ENCODE results near the gene BABAM2. TPM values are rescaled to one million over a fixed set of nuclear protein-coding genes. Genes with fewer than 3 reads are reported as not detected.

BABAM2 gene
- total RNA-seq, 1 donor from 2014 or later, result 34.6 TPM

- Mint-ChIP-seq H3K36me3 (peaks cover 4% of the 10 kb centered on the region), H3K27ac (no peak overlapping the region), H3K9me3 (no peaks in the 10 kb centered on the region), H3K27me3 (ENCODE audit: insufficient read depth, low read depth) (peaks cover 2% of the 10 kb centered on the region), H3K4me1 (no peaks in the 10 kb centered on the region), H3K4me3 (no peak overlapping the region)
- no peak overlapping the region for H2AFZ ChIP-seq (replicated peaks)
- peaks cover 1% of the 10 kb centered on the region for H3F3A ChIP-seq (ENCODE audit: low read depth)
- H4K20me1 ChIP-seq (ENCODE audit: low read depth), result no peaks in the 10 kb centered on the region
- H3K9ac ChIP-seq, result no peak overlapping the region
- no peak for TF ChIP-seq EZH2 (IDR thresholded peaks at IDR 0.05)
- no peak for TF ChIP-seq CTCF (IDR thresholded peaks at IDR 0.05)
- no peak for TF ChIP-seq EZH2phosphoT487 (IDR thresholded peaks at IDR 0.05)
- no peak overlapping the region for H3K4me3 ChIP-seq
- no peaks in the 10 kb centered on the region for H3K27me3 ChIP-seq
- no peaks in the 10 kb centered on the region for H3K9me3 ChIP-seq (ENCODE audit: low read depth)
- H3K79me2 ChIP-seq (ENCODE audit: low read depth), result no peaks in the 10 kb centered on the region
- H3K4me1 ChIP-seq, result peaks cover 16% of the 10 kb centered on the region
- no peaks in the 10 kb centered on the region for H3K36me3 ChIP-seq
- H3K4me2 ChIP-seq, result no peak overlapping the region
- no peak overlapping the region for H3K27ac ChIP-seq
- no peak for DNase-seq (ENCODE audit: low spot score)
These were observed 378.7 kb downstream of the BABAM2 start for GRCh38 chr2:28269019-28269784.

- no peaks in the 10 kb centered on the region for H3K9me3 ChIP-seq (ENCODE audit: low read depth)
- no peak overlapping the region for H3K27ac Mint-ChIP-seq
- peaks cover 4% of the 10 kb centered on the region for H3K36me3 Mint-ChIP-seq
- H3K27me3 ChIP-seq, result no peaks in the 10 kb centered on the region
- no peaks in the 10 kb centered on the region for H3K27me3 Mint-ChIP-seq (ENCODE audit: insufficient read depth, low read depth)
- no peak overlapping the region for H3K27ac ChIP-seq
- H3K4me2 ChIP-seq, result no peak overlapping the region
- peaks cover 11% of the 10 kb centered on the region for H3K4me1 Mint-ChIP-seq
- no peaks in the 10 kb centered on the region for H3K36me3 ChIP-seq
- no peak overlapping the region for H2AFZ ChIP-seq (replicated peaks)
- DNase-seq (ENCODE audit: low spot score), result no peak
- no peak overlapping the region for H3K4me3 ChIP-seq
- H3K4me3 Mint-ChIP-seq, result no peak overlapping the region
- H3K79me2 ChIP-seq (ENCODE audit: low read depth), result no peaks in the 10 kb centered on the region
- H3K4me1 ChIP-seq, result peaks cover 13% of the 10 kb centered on the region
- no peaks in the 10 kb centered on the region for H3K9me3 Mint-ChIP-seq
- no peaks in the 10 kb centered on the region for H4K20me1 ChIP-seq (ENCODE audit: low read depth)
- H3K9ac ChIP-seq, result no peak overlapping the region
- TF ChIP-seq EZH2 (IDR thresholded peaks at IDR 0.05), result no peak
- TF ChIP-seq CTCF (IDR thresholded peaks at IDR 0.05), result no peak
- no peak for TF ChIP-seq EZH2phosphoT487 (IDR thresholded peaks at IDR 0.05)
- no peaks in the 10 kb centered on the region for H3F3A ChIP-seq (ENCODE audit: low read depth)
These were observed 380.1 kb downstream of the BABAM2 start for GRCh38 chr2:28270456-28271152.

GRCh38 chr2:28271231-28271918 lies 380.8 kb downstream of the BABAM2 start:
- no peak overlapping the region for H2AFZ ChIP-seq (replicated peaks)
- H3K27ac ChIP-seq, result no peak overlapping the region
- Mint-ChIP-seq H3K27ac (no peak overlapping the region), H3K9me3 (no peaks in the 10 kb centered on the region), H3K4me1 (peaks cover 19% of the 10 kb centered on the region), H3K36me3 (peaks cover 4% of the 10 kb centered on the region), H3K4me3 (no peak overlapping the region), H3K27me3 (ENCODE audit: insufficient read depth, low read depth) (no peaks in the 10 kb centered on the region)
- TF ChIP-seq EZH2 (IDR thresholded peaks at IDR 0.05), result no peak
- no peak for TF ChIP-seq EZH2phosphoT487 (IDR thresholded peaks at IDR 0.05)
- TF ChIP-seq CTCF (IDR thresholded peaks at IDR 0.05), result no peak
- H3K79me2 ChIP-seq (ENCODE audit: low read depth), result no peaks in the 10 kb centered on the region
- no peak overlapping the region for H3K9ac ChIP-seq
- no peak overlapping the region for H3K4me3 ChIP-seq
- DNase-seq (ENCODE audit: low spot score), result no peak
- peaks cover 13% of the 10 kb centered on the region for H3K4me1 ChIP-seq
- no peaks in the 10 kb centered on the region for H4K20me1 ChIP-seq (ENCODE audit: low read depth)
- no peaks in the 10 kb centered on the region for H3K27me3 ChIP-seq
- no peaks in the 10 kb centered on the region for H3F3A ChIP-seq (ENCODE audit: low read depth)
- no peaks in the 10 kb centered on the region for H3K9me3 ChIP-seq (ENCODE audit: low read depth)
- H3K4me2 ChIP-seq, result no peak overlapping the region
- no peaks in the 10 kb centered on the region for H3K36me3 ChIP-seq

All from neural progenitor cell (in vitro differentiated cells).